GM06990 (cell line): ENCODE data around the gene CXXC1.
A peak's percentile ranks its signal among the peaks of the same experiment; 100 is the strongest.

ENCODE experiments used
- DNase-seq: peaks from one replicate; pipeline ENCODE4 v3.0.0-alpha.2; 2011; ENCODE audit not compliant: insufficient read length; ENCODE audit errors: extremely low read depth
- H3K27me3 ChIP-seq: replicated peaks from 2 replicates; pipeline ENCODE4 v1.6.0; 2011; ENCODE audit warnings: low read length; ENCODE audit not compliant: control insufficient read depth, insufficient read depth
- H3K36me3 ChIP-seq: 2 replicates; pipeline ENCODE4 v1.5.1; 2011; ENCODE audit warnings: low read length; ENCODE audit not compliant: control insufficient read depth, insufficient read depth
- H3K4me3 ChIP-seq: replicated peaks from 2 replicates; pipeline ENCODE4 v1.5.1; 2011; ENCODE audit warnings: low read depth, mild to moderate bottlenecking, control low read depth, low read length
- CTCF ChIP-seq: IDR thresholded peaks from 2 replicates; pipeline ENCODE4 v1.5.1; 2011; ENCODE audit warnings: low read length, control low read depth, mild to moderate bottlenecking, inconsistent platforms; ENCODE audit not compliant: insufficient read depth, poor library complexity, severe bottlenecking

Gene CXXC1

GRCh38 chr18:50274044-50274442 is 13.4 kb downstream of the CXXC1 start:
- no peak for TF ChIP-seq CTCF
- no peak overlapping the region for H3K4me3 ChIP-seq
- DNase-seq, result no peak
- H3K36me3 ChIP-seq, result peaks cover 61% of the 10 kb centered on the region
- no peaks in the 10 kb centered on the region for H3K27me3 ChIP-seq

DNA sequence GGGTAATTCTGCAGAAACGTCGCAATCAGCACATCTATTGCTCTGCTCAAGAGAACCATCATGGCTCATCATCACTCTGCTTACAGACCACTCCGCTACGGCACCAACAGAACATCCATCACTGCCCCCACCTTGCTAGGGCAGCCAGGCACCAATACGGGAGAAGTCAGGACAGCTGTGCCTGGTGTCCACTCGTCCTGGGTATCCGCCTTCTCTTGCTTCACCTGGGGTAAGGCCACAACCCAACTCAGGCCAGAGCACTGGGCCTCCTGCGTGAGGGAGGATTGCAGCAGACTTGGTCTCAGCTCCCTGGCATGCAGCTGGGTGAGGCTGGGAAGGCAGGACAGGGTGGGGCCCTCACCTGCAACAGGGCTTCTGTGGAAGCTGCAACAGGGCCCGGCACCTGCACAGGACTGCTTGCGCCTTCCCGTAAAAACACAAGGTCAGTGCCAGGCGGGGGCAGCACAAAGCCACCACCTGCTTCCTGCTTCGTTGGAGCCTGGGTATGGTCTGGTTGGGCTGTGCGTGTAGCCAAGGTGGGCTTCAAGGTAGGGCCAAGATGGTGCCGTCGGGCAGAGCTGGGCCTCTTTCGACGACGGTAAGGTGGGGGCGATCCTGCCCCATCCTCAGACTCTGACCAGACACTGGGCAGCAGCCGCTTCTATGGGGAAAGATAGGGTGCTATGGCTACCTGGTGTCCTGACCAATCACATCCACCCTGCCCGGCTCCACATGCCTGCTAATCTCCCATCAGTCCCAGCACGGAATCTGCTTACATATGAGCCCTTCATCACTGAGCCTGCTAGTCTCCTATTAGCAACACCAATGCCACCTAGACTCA is 14.1 kb downstream of the CXXC1 start:
- Histone ChIP-seq H3K36me3 (peaks cover 62% of the 10 kb centered on the region), H3K4me3 (no peak overlapping the region), H3K27me3 (no peaks in the 10 kb centered on the region)
- no peak for DNase-seq
- no peak for TF ChIP-seq CTCF

DNA sequence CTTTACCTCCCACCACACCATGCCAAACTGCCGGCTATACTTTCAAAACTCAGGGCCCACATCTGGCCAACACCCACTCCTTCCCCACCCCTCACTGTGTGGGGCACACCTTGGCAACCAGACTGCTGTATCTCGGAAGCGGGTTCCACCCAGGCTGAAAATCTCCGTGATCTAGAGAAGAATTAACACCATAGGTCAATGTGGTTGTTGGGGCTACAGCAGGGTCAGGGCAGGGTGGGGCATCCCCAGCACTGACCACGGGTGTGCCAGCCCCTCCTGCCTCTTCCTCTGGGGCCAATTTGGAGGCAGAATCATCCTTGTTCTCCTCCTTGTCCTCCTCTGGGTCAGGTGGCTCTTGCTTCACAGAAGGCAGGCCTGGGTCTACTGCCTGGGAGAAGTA is 14.9 kb downstream of the CXXC1 start:
- no peak for TF ChIP-seq CTCF
- H3K4me3 ChIP-seq, result no peak overlapping the region
- DNase-seq, result no peak
- H3K36me3 ChIP-seq, result peaks cover 62% of the 10 kb centered on the region
- no peaks in the 10 kb centered on the region for H3K27me3 ChIP-seq

GRCh38 chr18:50268022-50268747 is 19.3 kb downstream of the CXXC1 start:
- H3K27me3 ChIP-seq, result no peaks in the 10 kb centered on the region
- TF ChIP-seq CTCF, result peak; percentile 97
- H3K36me3 ChIP-seq, result peaks cover 24% of the 10 kb centered on the region
- peak; percentile 92 for DNase-seq
- peak overlapping the region; percentile 62 for H3K4me3 ChIP-seq

DNA sequence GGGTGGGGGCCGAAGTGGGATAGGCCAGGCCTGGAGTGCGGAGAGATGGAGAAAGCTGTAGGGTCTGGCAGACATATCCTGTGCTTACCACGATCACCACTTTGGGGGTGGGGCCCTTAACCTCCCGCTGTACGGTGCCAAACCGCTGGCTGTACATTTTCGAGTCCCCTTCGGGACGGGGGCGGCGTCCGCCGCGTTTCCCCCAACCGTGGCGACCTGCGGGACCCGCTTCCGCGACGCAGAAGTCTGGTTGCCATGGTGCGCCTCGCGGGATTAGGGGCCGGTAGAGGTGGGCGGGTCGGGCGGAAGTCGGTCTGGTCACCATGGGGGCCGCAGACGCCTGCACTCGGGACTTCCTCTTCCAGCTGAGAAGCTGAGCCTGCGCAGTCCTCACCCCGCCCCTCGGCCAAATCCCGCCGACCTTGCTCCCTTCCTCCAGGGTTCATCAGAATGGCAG is 21.2 kb downstream of the CXXC1 start, which contains the start of gene CFAP53:
CFAP53 (minus strand) TSS at position 248 of the 457 bp plus-strand sequence; CDS start at position 157, 91 bp downstream.
- H3K27me3 ChIP-seq, result no peaks in the 10 kb centered on the region
- peak within 1 kb of the TSS; percentile 73 for H3K4me3 ChIP-seq
- H3K36me3 ChIP-seq, result peaks cover 15% of the 10 kb centered on the region
- peak; percentile 91 for DNase-seq
- no peak for TF ChIP-seq CTCF
